Type B pancreatic cell (in vitro differentiated cells): ENCODE measurements around the gene RBMXL2. TPM values are rescaled to one million over a fixed set of nuclear protein-coding genes. Genes with fewer than 3 reads are reported as not detected.

Source experiments
- DNase-seq: peaks from one replicate; pipeline ENCODE4 v3.0.0; 2021; ENCODE audit warnings: mixed read lengths; ENCODE audit not compliant: unreplicated experiment; ENCODE audit errors: extremely low spot score
- H3K27ac Mint-ChIP-seq: 2 replicates; pipeline ENCODE4 v1.8.0; 2021; ENCODE audit warnings: mild to moderate bottlenecking, mixed read lengths
- H3K27me3 Mint-ChIP-seq: 2 replicates; pipeline ENCODE4 v1.8.0; 2021; ENCODE audit warnings: mixed read lengths
- H3K36me3 Mint-ChIP-seq: 2 replicates; pipeline ENCODE4 v1.8.0; 2021; ENCODE audit warnings: mixed read lengths
- H3K4me1 Mint-ChIP-seq: one replicate; pipeline ENCODE4 v1.8.0; 2021; ENCODE audit warnings: mixed read lengths; ENCODE audit not compliant: unreplicated experiment
- H3K4me3 Mint-ChIP-seq: 2 replicates; pipeline ENCODE4 v1.8.0; 2021; ENCODE audit warnings: mild to moderate bottlenecking, mixed read lengths
- H3K9me3 Mint-ChIP-seq: 2 replicates; pipeline ENCODE4 v1.8.0; 2021; ENCODE audit warnings: mixed read lengths
- CTCF ChIP-seq: fragments of 200-600 bp; sonication (generic); conservative IDR thresholded peaks from 2 replicates; pipeline ENCODE4 v1.5.0; 2021; ENCODE audit warnings: antibody characterized with exemption, mild to moderate bottlenecking
- long read RNA-seq: library from polyadenylated mRNA; unstranded; transcript quantifications from one replicate; pipeline ENCODE4 v2.0.0, GENCODE V29; 2020
- total RNA-seq: library from RNA; stranded (reverse); gene quantifications from 2 replicates; pipeline ENCODE4 v1.2.1, GENCODE V29; 2021; ENCODE audit warnings: low replicate concordance

Gene RBMXL2
- not detected in 2 replicates for total RNA-seq
- long read RNA-seq: 0 reads

GRCh38 chr11:7088921-7089320, at the start of gene RBMXL2:
TSS of gene RBMXL2 (plus strand) at chr11:7088998. CDS start at chr11:7089121, 123 bp downstream.
- peak; percentile 71 for DNase-seq
- Mint-ChIP-seq H3K9me3 (no peaks in the 10 kb centered on the region), H3K36me3 (no peaks in the 10 kb centered on the region), H3K27ac (no peak within 1 kb of the TSS), H3K4me3 (no peak within 1 kb of the TSS), H3K4me1 (no peaks in the 10 kb centered on the region), H3K27me3 (peaks cover 10% of the 10 kb centered on the region)
- no peak for TF ChIP-seq CTCF

- Mint-ChIP-seq H3K4me3 (no peak overlapping the region), H3K27me3 (no peaks in the 10 kb centered on the region), H3K27ac (no peak overlapping the region), H3K9me3 (no peaks in the 10 kb centered on the region), H3K4me1 (no peaks in the 10 kb centered on the region), H3K36me3 (no peaks in the 10 kb centered on the region)
- no peak for DNase-seq
- no peak for TF ChIP-seq CTCF
Measured at GRCh38 chr11:7046474-7047175, 42.2 kb upstream of the RBMXL2 start.

GRCh38 chr11:7050191-7050590, 38.6 kb upstream of the RBMXL2 start:
- no peaks in the 10 kb centered on the region for H3K27me3 Mint-ChIP-seq
- H3K36me3 Mint-ChIP-seq: no peaks in the 10 kb centered on the region
- no peaks in the 10 kb centered on the region for H3K9me3 Mint-ChIP-seq
- TF ChIP-seq CTCF: no peak
- H3K27ac Mint-ChIP-seq: no peak overlapping the region
- H3K4me1 Mint-ChIP-seq: no peaks in the 10 kb centered on the region
- no peak for DNase-seq
- no peak overlapping the region for H3K4me3 Mint-ChIP-seq

GRCh38 chr11:7056828-7057513, 31.8 kb upstream of the RBMXL2 start:
- H3K27me3 Mint-ChIP-seq: no peaks in the 10 kb centered on the region
- no peaks in the 10 kb centered on the region for H3K9me3 Mint-ChIP-seq
- no peaks in the 10 kb centered on the region for H3K4me1 Mint-ChIP-seq
- H3K4me3 Mint-ChIP-seq: no peak overlapping the region
- H3K27ac Mint-ChIP-seq: no peak overlapping the region
- no peak for TF ChIP-seq CTCF
- no peak for DNase-seq
- no peaks in the 10 kb centered on the region for H3K36me3 Mint-ChIP-seq

- Mint-ChIP-seq H3K9me3 (no peaks in the 10 kb centered on the region), H3K27ac (no peak overlapping the region), H3K36me3 (no peaks in the 10 kb centered on the region), H3K27me3 (no peaks in the 10 kb centered on the region), H3K4me1 (no peaks in the 10 kb centered on the region), H3K4me3 (no peak overlapping the region)
- no peak for TF ChIP-seq CTCF
- no peak for DNase-seq
Measured at GRCh38 chr11:7057641-7058040, 31.2 kb upstream of the RBMXL2 start.
